22Rv1 (cell line): ENCODE results near the gene CAMK4.

Source experiments
- ZFX ChIP-seq: fragments of 450-650 bp; IDR thresholded peaks from 2 replicates; pipeline ENCODE4 v1.6.1; 2017; ENCODE audit warnings: antibody characterized with exemption, borderline replicate concordance
- TF ChIP-seq, protein P1 (sequence below): fragments of 450-650 bp; IDR thresholded peaks from 2 replicates; pipeline ENCODE4 v1.5.1; 2017; ENCODE audit warnings: mild to moderate bottlenecking

DNA sequence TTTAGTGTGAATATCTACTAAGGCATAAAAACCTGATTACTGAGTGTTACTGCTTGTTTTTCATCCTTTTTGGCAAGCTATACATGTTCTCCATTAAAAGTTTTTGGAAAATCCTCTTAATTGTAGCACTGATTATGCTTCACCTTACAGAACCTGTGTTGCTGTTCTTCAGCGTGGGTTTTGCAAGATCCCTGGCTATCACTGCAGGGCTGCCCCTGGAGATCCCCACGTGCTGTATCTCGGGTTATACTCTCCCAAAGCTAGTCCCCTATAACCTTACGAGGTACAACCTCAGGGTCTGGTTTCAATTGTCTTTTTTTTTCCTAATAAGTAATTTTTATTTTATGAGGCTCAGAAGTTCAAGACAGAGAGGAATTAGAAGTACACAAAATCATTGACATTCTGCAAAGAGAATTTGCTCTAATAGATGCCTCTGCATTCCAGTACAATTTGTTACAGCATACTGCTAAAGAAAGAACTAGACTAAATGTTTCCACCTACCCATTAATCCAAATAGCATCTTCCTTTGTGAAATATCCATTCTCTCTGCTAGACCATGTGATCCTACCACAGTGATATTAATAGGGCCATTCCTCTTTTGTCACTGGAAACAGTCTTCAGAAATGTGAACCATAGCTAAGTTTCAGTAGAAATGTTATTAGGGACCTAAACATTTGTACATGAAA lies 25.8 kb upstream of the CAMK4 start:
- TF ChIP-seq, protein P1, sequence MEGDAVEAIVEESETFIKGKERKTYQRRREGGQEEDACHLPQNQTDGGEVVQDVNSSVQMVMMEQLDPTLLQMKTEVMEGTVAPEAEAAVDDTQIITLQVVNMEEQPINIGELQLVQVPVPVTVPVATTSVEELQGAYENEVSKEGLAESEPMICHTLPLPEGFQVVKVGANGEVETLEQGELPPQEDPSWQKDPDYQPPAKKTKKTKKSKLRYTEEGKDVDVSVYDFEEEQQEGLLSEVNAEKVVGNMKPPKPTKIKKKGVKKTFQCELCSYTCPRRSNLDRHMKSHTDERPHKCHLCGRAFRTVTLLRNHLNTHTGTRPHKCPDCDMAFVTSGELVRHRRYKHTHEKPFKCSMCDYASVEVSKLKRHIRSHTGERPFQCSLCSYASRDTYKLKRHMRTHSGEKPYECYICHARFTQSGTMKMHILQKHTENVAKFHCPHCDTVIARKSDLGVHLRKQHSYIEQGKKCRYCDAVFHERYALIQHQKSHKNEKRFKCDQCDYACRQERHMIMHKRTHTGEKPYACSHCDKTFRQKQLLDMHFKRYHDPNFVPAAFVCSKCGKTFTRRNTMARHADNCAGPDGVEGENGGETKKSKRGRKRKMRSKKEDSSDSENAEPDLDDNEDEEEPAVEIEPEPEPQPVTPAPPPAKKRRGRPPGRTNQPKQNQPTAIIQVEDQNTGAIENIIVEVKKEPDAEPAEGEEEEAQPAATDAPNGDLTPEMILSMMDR: no peak
- no peak for TF ChIP-seq ZFX
